ENCODE measurements around the gene GAB1. TPM values are rescaled to one million over a fixed set of nuclear protein-coding genes. Genes with fewer than 3 reads are reported as not detected.

Gene GAB1
- total and polyA plus RNA-seq, 12 donors: 4.1 to 58.2 (median 29.0) TPM

- H3K9me3 ChIP-seq (replicated peaks in 1 of 3): no peaks in the 10 kb centered on the region
- 83 to 85% (median 83%) methylated on average over 1 of the region's 1 CpG for WGBS, 4 donors
- H3K27ac ChIP-seq: no peak overlapping the region
- H3K27me3 ChIP-seq: no peaks in the 10 kb centered on the region
- no peak overlapping the region for H3K4me3 ChIP-seq
- intact Hi-C loops (cut with DNase I): loop anchor here in 1 of 2 donors (10.0 kb wide), 1 partner anchor 58 kb away; the partner anchor contains the start of gene GAB1
- H3K4me1 ChIP-seq (replicated peaks in 1 of 2): peaks cover 0 to 47% of the 10 kb centered on the region in 2 donors
- H3K36me3 ChIP-seq (replicated peaks in 1 of 2): no peaks in the 10 kb centered on the region
- no peak for DNase-seq
- no peak for TF ChIP-seq CTCF (IDR thresholded peaks at IDR 0.05)
- no peak for TF ChIP-seq POLR2A (IDR thresholded peaks at IDR 0.05)
Observed at GRCh38 chr4:143393195-143393594, 56.5 kb downstream of the GAB1 start.

GRCh38 chr4:143394739-143395453 is 58.2 kb downstream of the GAB1 start:
- H3K4me1 ChIP-seq (replicated peaks in 1 of 2): peaks cover 0 to 47% of the 10 kb centered on the region in 2 donors
- intact Hi-C loops (cut with DNase I): loop anchor here in 1 of 2 donors (10.0 kb wide), 1 partner anchor 60 kb away; the partner anchor contains the start of gene GAB1
- DNase-seq: no peak
- no peaks in the 10 kb centered on the region for H3K9me3 ChIP-seq (replicated peaks in 1 of 3)
- no peak for TF ChIP-seq POLR2A (IDR thresholded peaks at IDR 0.05)
- H3K4me3 ChIP-seq: no peak overlapping the region
- H3K27ac ChIP-seq: no peak overlapping the region
- H3K27me3 ChIP-seq: no peaks in the 10 kb centered on the region
- H3K36me3 ChIP-seq (replicated peaks in 1 of 2): no peaks in the 10 kb centered on the region
- 58 to 76% (median 60%) methylated on average over 3 of the region's 3 CpGs for WGBS, 4 donors

- DNase-seq: no peak
- H3K27ac ChIP-seq: no peak overlapping the region
Observed at GRCh38 chr4:143396695-143397094, 60.0 kb downstream of the GAB1 start.

GRCh38 chr4:143397335-143397734 is 60.7 kb downstream of the GAB1 start:
- Histone ChIP-seq H3K36me3 (replicated peaks in 1 of 2) (no peaks in the 10 kb centered on the region), H3K27ac (no peak overlapping the region), H3K27me3 (no peaks in the 10 kb centered on the region), H3K9me3 (replicated peaks in 1 of 3) (no peaks in the 10 kb centered on the region), H3K4me1 (replicated peaks in 1 of 2) (peaks cover 2 to 31% of the 10 kb centered on the region in 2 donors), H3K4me3 (no peak overlapping the region)
- no peak for TF ChIP-seq POLR2A (IDR thresholded peaks at IDR 0.05)
- no peak for TF ChIP-seq CTCF (IDR thresholded peaks at IDR 0.05)
- no peak for DNase-seq
- 29 to 46% (median 40%) methylated on average over 1 of the region's 1 CpG for WGBS, 4 donors
- intact Hi-C loops (cut with DNase I): loop anchor here in 1 of 2 donors (10.0 kb wide), 1 partner anchor 63 kb away; the partner anchor contains the start of gene GAB1

More at GRCh38 chr4:143396695-143397094, 60.0 kb downstream of the GAB1 start:
- Histone ChIP-seq H3K36me3 (replicated peaks in 1 of 2) (no peaks in the 10 kb centered on the region), H3K4me3 (no peak overlapping the region), H3K9me3 (replicated peaks in 1 of 3) (no peaks in the 10 kb centered on the region), H3K27me3 (no peaks in the 10 kb centered on the region), H3K4me1 (replicated peaks in 1 of 2) (peaks cover 0 to 32% of the 10 kb centered on the region in 2 donors)
- WGBS, 4 donors: 88 to 100% (median 94%) methylated on average over 1 of the region's 1 CpG
- TF ChIP-seq POLR2A (IDR thresholded peaks at IDR 0.05) (no peak), CTCF (IDR thresholded peaks at IDR 0.05) (no peak)
- intact Hi-C loops (cut with DNase I): loop anchor here in 1 of 2 donors (10.0 kb wide), 1 partner anchor 62 kb away; the partner anchor contains the start of gene GAB1
